ENCODE results near the gene C1orf50.
A peak's percentile ranks its signal among the peaks of the same experiment; 100 is the strongest.
"Not testable (repeated sequence)": the region's sequence is repeated elsewhere in the genome, so short reads cannot be mapped to it uniquely, and the experiment has no call there.

The C1orf50 gene

DNA sequence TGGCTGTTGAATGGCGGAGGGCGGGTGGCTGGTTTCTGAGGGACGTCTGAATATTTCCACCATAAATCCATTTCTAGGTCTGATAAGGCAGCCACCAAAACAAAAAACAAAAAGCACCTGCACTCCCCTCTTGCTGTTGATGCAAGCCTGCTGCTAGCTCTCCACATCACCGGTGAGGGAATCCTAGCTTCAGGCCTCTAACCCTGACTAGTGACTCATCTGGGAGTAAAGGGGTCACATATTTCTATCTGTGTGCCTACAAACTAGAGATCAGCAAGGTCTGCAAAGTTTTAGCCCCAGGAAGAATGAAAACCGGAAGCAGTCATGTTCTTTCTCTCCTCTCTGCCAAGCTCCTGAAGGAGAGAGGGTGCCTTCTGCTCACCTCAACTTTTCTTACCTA, 39.5 kb downstream of the C1orf50 start:
- H3K4me2 ChIP-seq: no peak overlapping the region
- H2AFZ ChIP-seq (ENCODE audit: low read depth): no peak overlapping the region
- no peaks in the 10 kb centered on the region for H3K36me3 ChIP-seq (ENCODE audit: insufficient read depth)
- H3K9ac ChIP-seq: no peak overlapping the region
- TF ChIP-seq, protein P1, sequence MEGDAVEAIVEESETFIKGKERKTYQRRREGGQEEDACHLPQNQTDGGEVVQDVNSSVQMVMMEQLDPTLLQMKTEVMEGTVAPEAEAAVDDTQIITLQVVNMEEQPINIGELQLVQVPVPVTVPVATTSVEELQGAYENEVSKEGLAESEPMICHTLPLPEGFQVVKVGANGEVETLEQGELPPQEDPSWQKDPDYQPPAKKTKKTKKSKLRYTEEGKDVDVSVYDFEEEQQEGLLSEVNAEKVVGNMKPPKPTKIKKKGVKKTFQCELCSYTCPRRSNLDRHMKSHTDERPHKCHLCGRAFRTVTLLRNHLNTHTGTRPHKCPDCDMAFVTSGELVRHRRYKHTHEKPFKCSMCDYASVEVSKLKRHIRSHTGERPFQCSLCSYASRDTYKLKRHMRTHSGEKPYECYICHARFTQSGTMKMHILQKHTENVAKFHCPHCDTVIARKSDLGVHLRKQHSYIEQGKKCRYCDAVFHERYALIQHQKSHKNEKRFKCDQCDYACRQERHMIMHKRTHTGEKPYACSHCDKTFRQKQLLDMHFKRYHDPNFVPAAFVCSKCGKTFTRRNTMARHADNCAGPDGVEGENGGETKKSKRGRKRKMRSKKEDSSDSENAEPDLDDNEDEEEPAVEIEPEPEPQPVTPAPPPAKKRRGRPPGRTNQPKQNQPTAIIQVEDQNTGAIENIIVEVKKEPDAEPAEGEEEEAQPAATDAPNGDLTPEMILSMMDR (conservative IDR thresholded peaks at IDR 0.05; ENCODE audit: low read depth, low read length): no peak
- H3K27me3 ChIP-seq (ENCODE audit: insufficient read depth, low read depth): no peaks in the 10 kb centered on the region
- H3K27ac ChIP-seq: no peak overlapping the region
- no peaks in the 10 kb centered on the region for H3K79me2 ChIP-seq (ENCODE audit: insufficient read depth, low read depth)
- no peak overlapping the region for H3K4me3 ChIP-seq (IDR thresholded peaks at IDR 0.05; ENCODE audit: insufficient read depth, low read depth, low read length)
- H4K20me1 ChIP-seq (ENCODE audit: insufficient read depth): no peaks in the 10 kb centered on the region
- H3K4me1 ChIP-seq (ENCODE audit: low read depth, poor library complexity, severe bottlenecking): no peaks in the 10 kb centered on the region

DNA sequence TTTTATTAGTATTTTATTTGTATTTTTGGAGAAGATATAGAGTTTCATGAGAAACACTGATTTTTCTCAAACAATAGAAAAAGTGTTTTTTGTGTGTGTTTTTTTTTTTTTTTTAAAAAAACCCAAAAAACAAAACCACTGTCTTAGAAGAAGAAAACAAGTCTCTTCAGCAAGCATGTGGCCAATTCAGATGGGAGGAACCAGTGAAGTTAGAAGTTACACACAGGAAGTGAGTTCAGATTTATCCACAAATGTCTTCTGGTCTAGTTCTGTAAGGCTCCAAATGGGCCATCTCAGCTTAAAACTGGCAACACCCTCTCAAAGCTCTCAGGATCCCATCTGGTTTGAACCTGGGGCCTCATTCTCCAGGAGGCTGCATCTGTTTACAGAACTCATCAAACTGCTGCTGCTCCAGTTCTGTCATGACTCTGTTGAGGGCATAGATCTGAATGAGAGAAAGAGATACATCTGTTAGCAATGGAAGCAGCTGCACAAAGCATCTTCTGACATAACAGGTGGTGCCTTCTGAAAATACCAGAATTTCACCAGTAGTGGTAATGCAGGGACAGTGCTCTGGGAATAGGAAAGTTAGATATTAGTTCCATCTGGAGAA, 40.1 kb downstream of the C1orf50 start:
- Histone ChIP-seq H3K79me2 (ENCODE audit: insufficient read depth, low read depth) (no peaks in the 10 kb centered on the region), H3K4me2 (no peak overlapping the region), H3K9ac (no peak overlapping the region), H3K27ac (no peak overlapping the region), H3K4me3 (IDR thresholded peaks at IDR 0.05; ENCODE audit: insufficient read depth, low read depth, low read length) (no peak overlapping the region), H4K20me1 (ENCODE audit: insufficient read depth) (no peaks in the 10 kb centered on the region), H3K4me1 (ENCODE audit: low read depth, poor library complexity, severe bottlenecking) (no peaks in the 10 kb centered on the region), H3K27me3 (ENCODE audit: insufficient read depth, low read depth) (no peaks in the 10 kb centered on the region), H3K36me3 (ENCODE audit: insufficient read depth) (no peaks in the 10 kb centered on the region), H2AFZ (ENCODE audit: low read depth) (no peak overlapping the region)
- TF ChIP-seq, protein P1 (conservative IDR thresholded peaks at IDR 0.05; ENCODE audit: low read depth, low read length): no peak

DNA sequence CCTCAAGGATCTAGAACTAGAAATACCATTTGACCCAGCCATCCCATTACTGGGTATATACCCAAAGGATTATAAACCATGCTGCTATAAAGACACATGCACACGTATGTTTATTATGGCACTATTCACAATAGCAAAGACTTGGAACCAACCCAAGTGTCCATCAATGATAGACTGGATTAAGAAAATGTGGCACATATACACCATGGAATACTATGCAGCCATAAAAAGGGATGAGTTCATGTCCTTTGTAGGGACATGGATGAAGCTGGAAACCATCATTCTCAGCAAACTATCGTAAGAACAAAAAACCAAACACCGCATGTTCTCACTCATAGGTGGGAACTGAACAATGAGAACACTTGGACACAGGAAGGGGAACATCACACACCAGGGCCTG, 47.8 kb downstream of the C1orf50 start:
- H4K20me1 ChIP-seq (ENCODE audit: insufficient read depth); H3K79me2 ChIP-seq (ENCODE audit: insufficient read depth, low read depth); H3K9ac ChIP-seq; H2AFZ ChIP-seq (ENCODE audit: low read depth); H3K4me2 ChIP-seq; H3K4me3 ChIP-seq (IDR thresholded peaks at IDR 0.05; ENCODE audit: insufficient read depth, low read depth, low read length); H3K27me3 ChIP-seq (ENCODE audit: insufficient read depth, low read depth); H3K36me3 ChIP-seq (ENCODE audit: insufficient read depth); H3K27ac ChIP-seq: not testable (repeated sequence)
- H3K4me1 ChIP-seq (ENCODE audit: low read depth, poor library complexity, severe bottlenecking): peaks cover 18% of the 10 kb centered on the region

DNA sequence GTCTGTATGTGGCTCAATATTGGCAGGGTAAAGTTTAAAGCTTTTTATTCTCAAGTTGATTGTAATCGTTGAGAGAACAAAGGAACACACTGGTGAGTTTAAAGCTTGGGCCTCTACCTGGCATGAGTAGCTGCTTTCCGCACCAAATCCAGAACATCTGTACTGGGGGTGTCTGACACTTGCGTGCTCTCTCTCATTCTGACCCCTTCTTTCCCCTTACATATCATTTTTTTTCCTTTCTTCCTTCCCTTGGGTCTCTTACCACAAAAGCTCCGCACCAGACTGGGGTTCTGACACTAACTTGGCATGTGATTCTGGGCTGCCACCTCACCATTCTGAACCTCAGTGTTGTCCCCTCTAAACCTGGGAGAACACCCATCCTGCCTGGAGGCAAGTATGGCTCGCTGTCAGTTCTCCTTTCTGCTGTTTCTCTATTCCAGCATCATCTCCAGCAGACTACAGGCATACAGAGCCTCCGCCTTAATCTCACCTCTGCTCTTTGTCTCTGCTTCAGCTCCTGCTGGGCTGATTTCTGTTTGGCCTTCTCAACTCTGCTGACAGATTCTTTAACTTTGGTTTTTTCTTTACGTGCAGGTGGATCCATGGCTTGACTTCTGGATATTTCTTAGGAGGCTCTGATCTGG, 49.0 kb downstream of the C1orf50 start:
- no peaks in the 10 kb centered on the region for H3K27me3 ChIP-seq (ENCODE audit: insufficient read depth, low read depth)
- TF ChIP-seq, protein P1 (conservative IDR thresholded peaks at IDR 0.05; ENCODE audit: low read depth, low read length): no peak

More for the DNA sequence above, 49.0 kb downstream of the C1orf50 start:
- Histone ChIP-seq H3K27ac (peak overlapping the region; percentile 39), H3K4me3 (IDR thresholded peaks at IDR 0.05; ENCODE audit: insufficient read depth, low read depth, low read length) (peak overlapping the region; percentile 79), H4K20me1 (ENCODE audit: insufficient read depth) (no peaks in the 10 kb centered on the region), H2AFZ (ENCODE audit: low read depth) (peak overlapping the region; percentile 95), H3K4me1 (ENCODE audit: low read depth, poor library complexity, severe bottlenecking) (peaks cover 18% of the 10 kb centered on the region), H3K4me2 (peak overlapping the region; percentile 79), H3K79me2 (ENCODE audit: insufficient read depth, low read depth) (no peaks in the 10 kb centered on the region), H3K36me3 (ENCODE audit: insufficient read depth) (no peaks in the 10 kb centered on the region), H3K9ac (peak overlapping the region; percentile 57; the same call in 1 of the 2 replicates)

All from KMS-11 (cell line).